Lower leg skin (tissue), 4 donors: ENCODE data around the gene NFE2L2. TPM values are rescaled to one million over a fixed set of nuclear protein-coding genes. Genes with fewer than 3 reads are reported as not detected.

Experiments used
- DNase-seq, 2 donors: peaks; one replicate each; pipeline ENCODE4 v3.0.0-alpha.2; 2019; ENCODE audit warnings: low spot score in 2 of 2
- H3K4me3 ChIP-seq: fragments of 200-600 bp; sonication (generic); 2 replicates; pipeline ENCODE4 v1.5.1; 2017; ENCODE audit warnings: mild to moderate bottlenecking, low read depth; ENCODE audit not compliant: poor library complexity, severe bottlenecking
- CTCF ChIP-seq, 3 donors: fragments of 450-650 bp; IDR thresholded peaks; one replicate each; pipeline ENCODE4 v1.5.1; 2016; ENCODE audit warnings: antibody characterized with exemption in 3 of 3, mild to moderate bottlenecking in 3 of 3, moderate library complexity in 2 of 3
- POLR2A ChIP-seq, 2 donors: fragments of 450-650 bp; IDR thresholded peaks; one replicate each; pipeline ENCODE4 v1.6.1; 2016 to 2017; ENCODE audit warnings: antibody characterized with exemption in 2 of 2, mild to moderate bottlenecking in 1 of 2, moderate library complexity in 1 of 2
- WGBS, 2 donors: methylation state at CpG; one replicate each; pipeline ENCODE4 v1.1.5; 2018; 5-methylcytosine and 5-hydroxymethylcytosine counted together
- intact Hi-C: fragments of 100-400 bp; cut with DNase I; formaldehyde crosslinking; loops from one replicate; pipeline ENCODE4 v1.15.0; 2023; ENCODE audit warnings: low total_unique reads
- total RNA-seq, 4 donors: library from RNA; depleted of rRNA; stranded (reverse); fragments of >200 nt; gene quantifications; one replicate each; pipeline ENCODE4 v1.1.0, GENCODE V29; 2016

Gene NFE2L2
- total RNA-seq, 4 donors from 2014 or later, result 120 to 156 (median 128) TPM

GRCh38 chr2:177212891-177213856 lies 51.4 kb downstream of the NFE2L2 start:
- TF ChIP-seq CTCF (IDR thresholded peaks at IDR 0.05), result no peak
- TF ChIP-seq POLR2A (IDR thresholded peaks at IDR 0.05), result no peak

GRCh38 chr2:177212106-177212890 lies 52.2 kb downstream of the NFE2L2 start, which contains the start of gene HNRNPA3:
TSS of gene HNRNPA3 (plus strand) at chr2:177212794. CDS start at chr2:177212800, 6 bp downstream.
- DNase-seq, result peak; percentile 98 to 100
- peak in 1 of 2 donors; percentile 91 for TF ChIP-seq POLR2A (IDR thresholded peaks at IDR 0.05)
- no peak for TF ChIP-seq CTCF (IDR thresholded peaks at IDR 0.05)
- WGBS, 2 donors, result 0 to 1% methylated on average over 53 to 54 of the region's 74 CpGs
- peak within 1 kb of the TSS; percentile 85 for H3K4me3 ChIP-seq
- intact Hi-C loops, result no loop called here

More at GRCh38 chr2:177212891-177213856, 51.4 kb downstream of the NFE2L2 start:
- 0 to 1% methylated on average over 63 to 71 of the region's 74 CpGs for WGBS, 2 donors
- H3K4me3 ChIP-seq, result peak overlapping the region; percentile 85
- intact Hi-C loops, result no loop called here
- peak; percentile 89 to 98 for DNase-seq

- intact Hi-C loops, result no loop called here
- WGBS, 2 donors, result 1 to 4% methylated on average over 6 of the region's 6 CpGs
- peak overlapping the region; percentile 25 for H3K4me3 ChIP-seq
- TF ChIP-seq CTCF (IDR thresholded peaks at IDR 0.05) (no peak), POLR2A (IDR thresholded peaks at IDR 0.05) (no peak)
- no peak for DNase-seq
Measured at GRCh38 chr2:177211576-177212105, 52.9 kb downstream of the NFE2L2 start.

GRCh38 chr2:177211169-177211568 lies 53.4 kb downstream of the NFE2L2 start:
- no peak for DNase-seq
- intact Hi-C loops, result no loop called here

More at GRCh38 chr2:177211169-177211568, 53.4 kb downstream of the NFE2L2 start:
- TF ChIP-seq POLR2A (IDR thresholded peaks at IDR 0.05) (no peak), CTCF (IDR thresholded peaks at IDR 0.05) (no peak)
- no peak overlapping the region for H3K4me3 ChIP-seq
- 49 to 57% methylated on average over 7 of the region's 7 CpGs for WGBS, 2 donors
